CD4-positive, alpha-beta T cell treated with Interleukin-15 for 4 hours (primary cell): ENCODE data around the gene GNLY.

Source experiments
- DNase-seq: peaks from one replicate; pipeline ENCODE4 v3.0.0-alpha.2; 2020; ENCODE audit warnings: low spot score

The GNLY gene

GRCh38 chr2:85745619-85746018 is 51.5 kb downstream of the GNLY start:
- no peak for DNase-seq

GRCh38 chr2:85746321-85747004 is 52.3 kb downstream of the GNLY start:
- DNase-seq: no peak

- no peak for DNase-seq
Observed at GRCh38 chr2:85747441-85747840, 53.3 kb downstream of the GNLY start.

GRCh38 chr2:85748039-85748734 is 54.0 kb downstream of the GNLY start:
- no peak for DNase-seq
